Neural cell (in vitro differentiated cells): ENCODE data around the gene SMC1A. TPM values are rescaled to one million over a fixed set of nuclear protein-coding genes. Genes with fewer than 3 reads are reported as not detected.

ENCODE experiments used
- H2AFZ ChIP-seq: fragments of 200-600, 300-800 bp; sonication (generic), shearing (Covaris generic); 2 replicates; pipeline ENCODE4 v1.6.0; 2014; ENCODE audit warnings: low read depth, mild to moderate bottlenecking, antibody characterized with exemption, low read length, moderate library complexity
- H3F3A ChIP-seq: fragments of 200-600 bp; shearing (Covaris generic); 2 replicates; pipeline ENCODE4 v1.6.1; 2016; ENCODE audit warnings: mild to moderate bottlenecking, moderate library complexity, mixed read lengths, antibody characterized with exemption, low read length; ENCODE audit not compliant: insufficient read depth, poor library complexity, severe bottlenecking
- H3K27ac ChIP-seq: fragments of 200-600, 300-800 bp; sonication (generic), shearing (Covaris generic); 2 replicates; pipeline ENCODE4 v1.5.1; 2014; ENCODE audit warnings: mild to moderate bottlenecking, low read length, moderate library complexity
- H3K27me3 ChIP-seq: fragments of 300-800, 200-600 bp; sonication (generic), shearing (Covaris generic); 2 replicates; pipeline ENCODE4 v1.6.0; 2014; ENCODE audit warnings: mild to moderate bottlenecking, low read depth, low read length, moderate library complexity; ENCODE audit not compliant: insufficient read depth
- H3K36me3 ChIP-seq: fragments of 300-800, 200-600 bp; sonication (generic), shearing (Covaris generic); 2 replicates; pipeline ENCODE4 v1.5.1; 2014; ENCODE audit warnings: mild to moderate bottlenecking, antibody characterized with exemption, low read length, moderate library complexity; ENCODE audit not compliant: insufficient read depth
- H3K4me2 ChIP-seq: fragments of 300-800, 200-600 bp; sonication (generic), shearing (Covaris generic); 2 replicates; pipeline ENCODE4 v1.6.0; 2014; ENCODE audit warnings: mild to moderate bottlenecking, low read length
- H3K4me3 ChIP-seq: fragments of 300-800, 200-600 bp; sonication (generic), shearing (Covaris generic); 2 replicates; pipeline ENCODE4 v1.5.1; 2014; ENCODE audit warnings: mild to moderate bottlenecking, low read length, moderate library complexity
- H3K79me2 ChIP-seq: fragments of 200-600 bp; shearing (Covaris generic); replicated peaks from 2 replicates; pipeline ENCODE4 v1.6.0; 2014; ENCODE audit warnings: mild to moderate bottlenecking, low read length, moderate library complexity; ENCODE audit not compliant: insufficient read depth
- H3K9ac ChIP-seq: fragments of 300-800, 200-600 bp; sonication (generic), shearing (Covaris generic); 2 replicates; pipeline ENCODE4 v1.6.1; 2016; ENCODE audit warnings: mild to moderate bottlenecking, low read length, mixed read lengths
- H3K9me2 ChIP-seq: fragments of 200-600 bp; shearing (Covaris generic); 2 replicates; pipeline ENCODE4 v1.6.1; 2016; ENCODE audit warnings: mild to moderate bottlenecking, low read length, mixed read lengths; ENCODE audit not compliant: insufficient read depth
- H3K9me3 ChIP-seq: fragments of 200-600, 300-800 bp; sonication (generic), shearing (Covaris generic); 2 replicates; pipeline ENCODE4 v1.6.1; 2016; ENCODE audit warnings: mild to moderate bottlenecking, mixed run types, low read length, moderate library complexity, mixed read lengths
- H4K20me1 ChIP-seq: fragments of 200-600 bp; shearing (Covaris generic); 2 replicates; pipeline ENCODE4 v1.6.1; 2016; ENCODE audit warnings: mild to moderate bottlenecking, mixed run types; ENCODE audit not compliant: insufficient read depth
- CTCF ChIP-seq: fragments of 450-650 bp; IDR thresholded peaks from 2 replicates; pipeline ENCODE4 v1.5.1; 2014; ENCODE audit warnings: antibody characterized with exemption, mild to moderate bottlenecking, moderate library complexity; ENCODE audit not compliant: poor library complexity, severe bottlenecking
- EP300 ChIP-seq: fragments of 450-650 bp; conservative IDR thresholded peaks from 2 replicates; pipeline ENCODE4 v1.6.1; 2014; ENCODE audit warnings: antibody characterized with exemption, mild to moderate bottlenecking, moderate library complexity; ENCODE audit not compliant: poor library complexity, severe bottlenecking
- EZH2 ChIP-seq: fragments of 200-600, 300-800 bp; shearing (Covaris generic), sonication (generic); IDR thresholded peaks from 2 replicates; pipeline ENCODE4 v1.6.1; 2014; ENCODE audit warnings: antibody characterized with exemption, low read length, borderline replicate concordance, mild to moderate bottlenecking; ENCODE audit not compliant: insufficient read depth, poor library complexity, severe bottlenecking
- MXI1 ChIP-seq: fragments of 450-650 bp; conservative IDR thresholded peaks from 2 replicates; pipeline ENCODE4 v1.6.1; 2014; ENCODE audit warnings: antibody characterized with exemption, mild to moderate bottlenecking; ENCODE audit not compliant: poor library complexity, severe bottlenecking
- POLR2AphosphoS5 ChIP-seq: IDR thresholded peaks from 2 replicates; pipeline ENCODE4 v1.6.1; 2012
- RAD21 ChIP-seq: fragments of 450-650 bp; conservative IDR thresholded peaks from 2 replicates; pipeline ENCODE4 v1.6.1; 2014; ENCODE audit warnings: antibody characterized with exemption, mild to moderate bottlenecking, moderate library complexity
- REST ChIP-seq: IDR thresholded peaks from 2 replicates; pipeline ENCODE4 v1.6.1; 2012; ENCODE audit warnings: borderline replicate concordance
- SMC3 ChIP-seq: fragments of 450-650 bp; conservative IDR thresholded peaks from 2 replicates; pipeline ENCODE4 v1.6.1; 2014; ENCODE audit warnings: antibody characterized with exemption, mild to moderate bottlenecking, moderate library complexity; ENCODE audit not compliant: poor library complexity
- TAF1 ChIP-seq: IDR thresholded peaks from 2 replicates; pipeline ENCODE4 v1.6.1; 2012; ENCODE audit warnings: low read depth
- polyA plus RNA-seq: library from polyadenylated mRNA; depleted of rRNA; stranded (reverse); fragments of >200 nt; gene quantifications from 2 replicates; pipeline ENCODE4 v1.2.3, GENCODE V29; 2014

SMC1A gene
- polyA plus RNA-seq, 1 donor from 2014 or later = 11.4 TPM

GRCh38 chrX:53412446-53412845 lies 10.0 kb downstream of the SMC1A start:
- no peaks in the 10 kb centered on the region for H3K79me2 ChIP-seq
- H3K9me2 ChIP-seq = no peaks in the 10 kb centered on the region
- H3K9me3 ChIP-seq = no peaks in the 10 kb centered on the region
- no peak overlapping the region for H3K9ac ChIP-seq
- TF ChIP-seq TAF1 = no peak
- no peak for TF ChIP-seq CTCF
- TF ChIP-seq REST = no peak
- TF ChIP-seq EP300 = no peak
- no peak for TF ChIP-seq POLR2AphosphoS5
- no peak for TF ChIP-seq RAD21
- no peak for TF ChIP-seq EZH2
- TF ChIP-seq SMC3 = no peak
- no peak for TF ChIP-seq MXI1
- no peak overlapping the region for H3K4me3 ChIP-seq
- H3K4me2 ChIP-seq = no peak overlapping the region
- H4K20me1 ChIP-seq = no peaks in the 10 kb centered on the region
- no peaks in the 10 kb centered on the region for H3K36me3 ChIP-seq
- H3K27ac ChIP-seq = no peak overlapping the region
- no peaks in the 10 kb centered on the region for H3K27me3 ChIP-seq
- no peak overlapping the region for H2AFZ ChIP-seq
- no peaks in the 10 kb centered on the region for H3F3A ChIP-seq

GRCh38 chrX:53403535-53403934 lies 18.9 kb downstream of the SMC1A start:
- Histone ChIP-seq H4K20me1 (no peaks in the 10 kb centered on the region), H3K27ac (no peak overlapping the region), H3K79me2 (no peaks in the 10 kb centered on the region), H2AFZ (no peak overlapping the region), H3K4me2 (no peak overlapping the region), H3K9me3 (no peaks in the 10 kb centered on the region), H3K27me3 (no peaks in the 10 kb centered on the region), H3F3A (no peaks in the 10 kb centered on the region), H3K36me3 (no peaks in the 10 kb centered on the region), H3K9ac (no peak overlapping the region), H3K9me2 (no peaks in the 10 kb centered on the region), H3K4me3 (no peak overlapping the region)
- no peak for TF ChIP-seq RAD21
- no peak for TF ChIP-seq MXI1
- no peak for TF ChIP-seq TAF1
- no peak for TF ChIP-seq POLR2AphosphoS5
- TF ChIP-seq CTCF = no peak
- no peak for TF ChIP-seq EZH2
- no peak for TF ChIP-seq EP300
- TF ChIP-seq REST = no peak
- no peak for TF ChIP-seq SMC3
